Measurements from ENCODE around the gene NTF4.

NTF4 gene

DNA sequence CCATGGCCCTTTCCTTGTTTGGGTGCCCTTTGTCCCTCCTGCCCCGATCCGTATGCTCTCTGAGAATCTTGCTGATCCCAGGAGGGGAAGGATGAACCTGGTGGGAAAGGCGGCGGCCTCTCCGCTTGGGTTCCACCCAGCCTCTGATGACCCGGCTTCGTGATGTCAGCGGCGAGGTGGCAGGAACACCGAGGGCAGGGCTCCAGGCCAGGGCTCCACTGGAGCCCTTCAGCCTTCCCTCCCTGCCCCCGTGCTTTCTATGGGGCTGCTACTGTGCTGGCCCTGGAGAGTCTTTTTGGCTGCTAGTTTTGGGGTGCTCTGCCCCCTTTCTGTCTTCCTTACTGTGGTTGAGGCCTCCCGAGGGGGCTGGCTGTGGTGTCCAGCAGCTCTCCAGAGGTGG, 37.7 kb upstream of the NTF4 start:
- TF ChIP-seq FOXP2 (optimal IDR thresholded peaks at IDR 0.05; ENCODE audit: borderline replicate concordance, extremely low read depth, extremely low read length, insufficient read depth), result no peak
- no peak for TF ChIP-seq TAF1 (IDR thresholded peaks at IDR 0.05; ENCODE audit: borderline replicate concordance, insufficient read depth, low read length)
- no peak for TF ChIP-seq POLR2AphosphoS5 (IDR thresholded peaks at IDR 0.05; ENCODE audit: low read depth, low read length)
- TF ChIP-seq REST (IDR thresholded peaks at IDR 0.05; ENCODE audit: insufficient read depth in 1 of 2, low read depth in 2 of 2, low read length in 2 of 2), result no peak
- TF ChIP-seq SIN3A (IDR thresholded peaks at IDR 0.05; ENCODE audit: borderline replicate concordance, insufficient read depth, low read length), result no peak

- TF ChIP-seq TAF1 (IDR thresholded peaks at IDR 0.05; ENCODE audit: borderline replicate concordance, insufficient read depth, low read length) (no peak), POLR2AphosphoS5 (IDR thresholded peaks at IDR 0.05; ENCODE audit: low read depth, low read length) (no peak), REST (IDR thresholded peaks at IDR 0.05; ENCODE audit: insufficient read depth in 1 of 2, low read depth in 2 of 2, low read length in 2 of 2) (no peak)
Measured at GRCh38 chr19:49101160-49101559, 36.5 kb upstream of the NTF4 start.

GRCh38 chr19:49098795-49099194, 34.2 kb upstream of the NTF4 start:
- TF ChIP-seq TAF1 (IDR thresholded peaks at IDR 0.05; ENCODE audit: borderline replicate concordance, insufficient read depth, low read length) (no peak), REST (IDR thresholded peaks at IDR 0.05; ENCODE audit: insufficient read depth in 1 of 2, low read depth in 2 of 2, low read length in 2 of 2) (no peak), SIN3A (IDR thresholded peaks at IDR 0.05; ENCODE audit: borderline replicate concordance, insufficient read depth, low read length) (no peak), POLR2AphosphoS5 (IDR thresholded peaks at IDR 0.05; ENCODE audit: low read depth, low read length) (no peak), FOXP2 (optimal IDR thresholded peaks at IDR 0.05; ENCODE audit: borderline replicate concordance, extremely low read depth, extremely low read length, insufficient read depth) (no peak)

DNA sequence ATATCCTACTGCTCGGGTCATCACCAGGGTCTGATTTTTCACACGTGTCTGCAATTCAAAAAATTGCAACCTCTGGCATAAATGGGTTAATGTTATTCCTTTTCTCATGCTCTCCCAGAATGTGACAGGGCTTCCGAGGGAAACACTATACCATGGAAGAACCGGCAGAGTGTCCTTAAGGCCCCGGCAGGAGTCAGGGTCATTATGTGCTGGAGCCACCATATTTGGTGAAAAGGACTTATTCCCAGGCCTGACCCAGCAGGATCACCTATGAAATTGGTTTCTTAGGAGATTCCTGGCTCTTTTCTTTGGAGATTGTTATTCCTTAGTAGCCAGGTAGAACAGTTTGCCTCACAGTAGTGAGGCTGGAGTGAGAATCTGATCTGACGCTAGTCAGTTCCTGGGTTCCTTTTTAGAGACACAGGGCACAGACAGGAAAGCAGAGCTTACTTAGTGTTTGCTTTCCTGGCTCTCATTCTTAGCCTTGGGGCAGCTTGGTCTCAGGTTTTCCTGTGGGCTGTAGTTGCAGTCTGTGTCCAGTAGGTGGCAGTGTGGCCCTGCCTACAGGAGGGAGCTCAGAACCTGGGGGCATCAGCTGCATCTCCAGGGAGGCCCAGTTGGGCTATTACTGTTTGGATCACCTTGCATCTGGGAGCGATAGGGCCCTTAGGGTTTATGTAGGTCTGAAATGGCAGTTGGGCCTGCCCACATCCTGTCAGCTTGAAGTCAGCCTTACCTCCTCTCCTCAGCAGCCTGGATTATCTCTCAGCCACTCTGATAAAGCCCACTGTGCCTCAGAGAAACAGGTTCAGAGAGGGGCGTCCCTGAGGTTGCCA, 33.1 kb upstream of the NTF4 start:
- TF ChIP-seq TAF1 (IDR thresholded peaks at IDR 0.05; ENCODE audit: borderline replicate concordance, insufficient read depth, low read length) (no peak), SIN3A (IDR thresholded peaks at IDR 0.05; ENCODE audit: borderline replicate concordance, insufficient read depth, low read length) (no peak), POLR2AphosphoS5 (IDR thresholded peaks at IDR 0.05; ENCODE audit: low read depth, low read length) (peak; percentile 41; the same call in 1 of the 2 replicates), REST (IDR thresholded peaks at IDR 0.05; ENCODE audit: insufficient read depth in 1 of 2, low read depth in 2 of 2, low read length in 2 of 2) (no peak), FOXP2 (optimal IDR thresholded peaks at IDR 0.05; ENCODE audit: borderline replicate concordance, extremely low read depth, extremely low read length, insufficient read depth) (no peak)

All from PFSK-1 (cell line).